Activated T-helper 2 cell treated with anti-CD3 and anti-CD28 coated beads, Interferon-gamma antibody, Interleukin-2, Interleukin-4, amounts not matched to agents 10 μg/mL and 5 μg/mL and 100 μg/mL, durations not matched to agents 14 hours and 24 hours and 36 hours (primary cell): ENCODE results near the gene ADCY9. TPM values are rescaled to one million over a fixed set of nuclear protein-coding genes. Genes with fewer than 3 reads are reported as not detected.
"Not testable (repeated sequence)": the region's sequence is repeated elsewhere in the genome, so short reads cannot be mapped to it uniquely, and the experiment has no call there.

Experiments used
- DNase-seq: peaks from one replicate; pipeline ENCODE4 v3.0.0; 2021; ENCODE audit warnings: low spot score
- H3K27ac Mint-ChIP-seq: one replicate; pipeline ENCODE4 v1.8.0; 2021; ENCODE audit warnings: mixed read lengths
- H3K27me3 Mint-ChIP-seq: one replicate; pipeline ENCODE4 v1.8.0; 2021; ENCODE audit warnings: low read depth, mixed read lengths
- H3K36me3 Mint-ChIP-seq: one replicate; pipeline ENCODE4 v1.8.0; 2021; ENCODE audit warnings: low read depth, mixed read lengths
- H3K4me1 Mint-ChIP-seq: one replicate; pipeline ENCODE4 v1.8.0; 2021; ENCODE audit warnings: low read depth, mixed read lengths
- H3K4me3 Mint-ChIP-seq: one replicate; pipeline ENCODE4 v1.8.0; 2021; ENCODE audit warnings: low read depth, mild to moderate bottlenecking, moderate library complexity, mixed read lengths
- H3K9me3 Mint-ChIP-seq: one replicate; pipeline ENCODE4 v1.8.0; 2021; ENCODE audit warnings: mixed read lengths
- intact Hi-C: fragments of 100-400 bp; cut with micrococcal nuclease; formaldehyde crosslinking; loops from one replicate; pipeline ENCODE4 v1.15.1; 2023
- total RNA-seq: library from RNA; stranded (reverse); gene quantifications from 2 replicates; pipeline ENCODE4 v1.2.3, GENCODE V29; 2022

Gene ADCY9
- total RNA-seq, 1 donor from 2014 or later: 7.7 TPM

- no peaks in the 10 kb centered on the region for H3K27me3 Mint-ChIP-seq
- H3K36me3 Mint-ChIP-seq: no peaks in the 10 kb centered on the region
- no peaks in the 10 kb centered on the region for H3K9me3 Mint-ChIP-seq
- no peak overlapping the region for H3K27ac Mint-ChIP-seq
- H3K4me3 Mint-ChIP-seq: no peak overlapping the region
- no peaks in the 10 kb centered on the region for H3K4me1 Mint-ChIP-seq
- intact Hi-C loops: no loop called here
- DNase-seq: no peak
Measured at GRCh38 chr16:3971261-3971660, 145.0 kb downstream of the ADCY9 start.

- no peak for DNase-seq
- H3K4me3 Mint-ChIP-seq: no peak overlapping the region
- H3K4me1 Mint-ChIP-seq: no peaks in the 10 kb centered on the region
- no peak overlapping the region for H3K27ac Mint-ChIP-seq
- no peaks in the 10 kb centered on the region for H3K9me3 Mint-ChIP-seq
- H3K27me3 Mint-ChIP-seq: no peaks in the 10 kb centered on the region
- intact Hi-C loops: no loop called here
- H3K36me3 Mint-ChIP-seq: no peaks in the 10 kb centered on the region
Measured at GRCh38 chr16:3968551-3968950, 147.7 kb downstream of the ADCY9 start.

GRCh38 chr16:3966681-3967080 is 149.6 kb downstream of the ADCY9 start:
- no peaks in the 10 kb centered on the region for H3K36me3 Mint-ChIP-seq
- no peak overlapping the region for H3K4me3 Mint-ChIP-seq
- H3K27ac Mint-ChIP-seq: no peak overlapping the region
- DNase-seq: no peak
- intact Hi-C loops: no loop called here
- no peaks in the 10 kb centered on the region for H3K9me3 Mint-ChIP-seq
- peaks cover 13% of the 10 kb centered on the region for H3K4me1 Mint-ChIP-seq
- H3K27me3 Mint-ChIP-seq: peaks cover 3% of the 10 kb centered on the region

GRCh38 chr16:3965781-3966582 is 150.3 kb downstream of the ADCY9 start:
- Mint-ChIP-seq H3K36me3 (no peaks in the 10 kb centered on the region), H3K4me3 (no peak overlapping the region), H3K27me3 (peaks cover 3% of the 10 kb centered on the region), H3K4me1 (peaks cover 13% of the 10 kb centered on the region), H3K27ac (no peak overlapping the region), H3K9me3 (no peaks in the 10 kb centered on the region)
- DNase-seq: no peak
- intact Hi-C loops: no loop called here

GRCh38 chr16:3965306-3965705 is 150.9 kb downstream of the ADCY9 start:
- peaks cover 5% of the 10 kb centered on the region for H3K27me3 Mint-ChIP-seq
- intact Hi-C loops: no loop called here

GRCh38 chr16:3964686-3965290 is 151.5 kb downstream of the ADCY9 start:
- H3K36me3 Mint-ChIP-seq: no peaks in the 10 kb centered on the region
- H3K27ac Mint-ChIP-seq: no peak overlapping the region
- H3K27me3 Mint-ChIP-seq: peaks cover 5% of the 10 kb centered on the region
- peaks cover 18% of the 10 kb centered on the region for H3K4me1 Mint-ChIP-seq
- no peak overlapping the region for H3K4me3 Mint-ChIP-seq
- intact Hi-C loops: no loop called here
- DNase-seq: no peak
- no peaks in the 10 kb centered on the region for H3K9me3 Mint-ChIP-seq

More at GRCh38 chr16:3965306-3965705, 150.9 kb downstream of the ADCY9 start:
- Mint-ChIP-seq H3K36me3 (no peaks in the 10 kb centered on the region), H3K4me3 (no peak overlapping the region), H3K4me1 (peaks cover 18% of the 10 kb centered on the region), H3K9me3 (no peaks in the 10 kb centered on the region), H3K27ac (no peak overlapping the region)
- DNase-seq: no peak

- H3K27me3 Mint-ChIP-seq: peaks cover 5% of the 10 kb centered on the region
- no peaks in the 10 kb centered on the region for H3K9me3 Mint-ChIP-seq
- no peaks in the 10 kb centered on the region for H3K36me3 Mint-ChIP-seq
- H3K4me3 Mint-ChIP-seq: no peak overlapping the region
- no peak overlapping the region for H3K27ac Mint-ChIP-seq
- intact Hi-C loops: no loop called here
- peaks cover 18% of the 10 kb centered on the region for H3K4me1 Mint-ChIP-seq
- DNase-seq: no peak
Measured at GRCh38 chr16:3963886-3964685, 152.2 kb downstream of the ADCY9 start.

GRCh38 chr16:3963203-3963602 is 153.0 kb downstream of the ADCY9 start:
- Mint-ChIP-seq H3K27ac (no peak overlapping the region), H3K36me3 (no peaks in the 10 kb centered on the region), H3K4me3 (no peak overlapping the region), H3K27me3 (peaks cover 7% of the 10 kb centered on the region), H3K9me3 (no peaks in the 10 kb centered on the region), H3K4me1 (peaks cover 18% of the 10 kb centered on the region)
- DNase-seq: no peak
- intact Hi-C loops: no loop called here

- no peak overlapping the region for H3K27ac Mint-ChIP-seq
- peaks cover 13% of the 10 kb centered on the region for H3K27me3 Mint-ChIP-seq
- H3K4me1 Mint-ChIP-seq: peaks cover 18% of the 10 kb centered on the region
- H3K4me3 Mint-ChIP-seq: no peak overlapping the region
- no peaks in the 10 kb centered on the region for H3K36me3 Mint-ChIP-seq
- DNase-seq: no peak
- intact Hi-C loops: no loop called here
- no peaks in the 10 kb centered on the region for H3K9me3 Mint-ChIP-seq
Measured at GRCh38 chr16:3961449-3961849, 154.8 kb downstream of the ADCY9 start.

- DNase-seq, H3K36me3 Mint-ChIP-seq, H3K9me3 Mint-ChIP-seq, H3K27ac Mint-ChIP-seq, intact Hi-C loops: not testable (repeated sequence)
- H3K27me3 Mint-ChIP-seq: peaks cover 23% of the 10 kb centered on the region
- peaks cover 18% of the 10 kb centered on the region for H3K4me1 Mint-ChIP-seq
- peak overlapping the region; percentile 73 for H3K4me3 Mint-ChIP-seq
Measured at GRCh38 chr16:3959926-3960590, 156.2 kb downstream of the ADCY9 start.

- H3K9me3 Mint-ChIP-seq: no peaks in the 10 kb centered on the region
- no peak overlapping the region for H3K27ac Mint-ChIP-seq
- peaks cover 19% of the 10 kb centered on the region for H3K4me1 Mint-ChIP-seq
- no peak overlapping the region for H3K4me3 Mint-ChIP-seq
- no peaks in the 10 kb centered on the region for H3K36me3 Mint-ChIP-seq
- no peak for DNase-seq
- peaks cover 31% of the 10 kb centered on the region for H3K27me3 Mint-ChIP-seq
- intact Hi-C loops: no loop called here
Measured at GRCh38 chr16:3959148-3959547, 157.1 kb downstream of the ADCY9 start.

- H3K27me3 Mint-ChIP-seq: peaks cover 33% of the 10 kb centered on the region
- no peaks in the 10 kb centered on the region for H3K9me3 Mint-ChIP-seq
- no peak for DNase-seq
- no peak overlapping the region for H3K27ac Mint-ChIP-seq
- H3K4me1 Mint-ChIP-seq: peaks cover 10% of the 10 kb centered on the region
- no peak overlapping the region for H3K4me3 Mint-ChIP-seq
- no peaks in the 10 kb centered on the region for H3K36me3 Mint-ChIP-seq
- intact Hi-C loops: no loop called here
Measured at GRCh38 chr16:3957344-3957980, 158.8 kb downstream of the ADCY9 start.
